ENCODE data around the gene ST3GAL6.

The ST3GAL6 gene, protein sequence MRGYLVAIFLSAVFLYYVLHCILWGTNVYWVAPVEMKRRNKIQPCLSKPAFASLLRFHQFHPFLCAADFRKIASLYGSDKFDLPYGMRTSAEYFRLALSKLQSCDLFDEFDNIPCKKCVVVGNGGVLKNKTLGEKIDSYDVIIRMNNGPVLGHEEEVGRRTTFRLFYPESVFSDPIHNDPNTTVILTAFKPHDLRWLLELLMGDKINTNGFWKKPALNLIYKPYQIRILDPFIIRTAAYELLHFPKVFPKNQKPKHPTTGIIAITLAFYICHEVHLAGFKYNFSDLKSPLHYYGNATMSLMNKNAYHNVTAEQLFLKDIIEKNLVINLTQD

DNA sequence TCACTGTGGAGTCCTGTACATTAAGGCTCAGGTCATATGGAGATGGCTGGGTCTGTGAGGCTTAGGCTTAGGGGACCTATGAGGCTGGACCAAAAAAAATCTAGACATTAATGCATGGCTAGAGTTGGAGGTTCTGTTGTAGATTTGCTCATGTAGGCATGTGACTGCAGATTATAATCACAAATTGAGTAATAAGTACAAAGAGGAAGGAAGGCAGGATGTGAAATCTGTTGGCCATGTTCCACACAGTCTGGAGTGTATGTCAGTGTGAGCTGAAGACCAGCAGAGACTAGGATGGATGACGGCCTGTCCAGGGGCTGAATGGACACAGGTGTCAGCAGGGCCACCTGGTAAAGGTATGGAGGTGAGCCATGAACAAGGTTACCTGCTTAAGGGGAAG lies at the start of gene ST3GAL6:
ST3GAL6 (plus strand) TSS at position 265 of the 400 bp plus-strand sequence. CDS start 5,101 bp downstream, outside the sequence.
- ATAC-seq, result no peak
- Mint-ChIP-seq H3K27me3 (peaks cover 16% of the 10 kb centered on the region), H3K4me1 (no peaks in the 10 kb centered on the region), H3K9me3 (no peaks in the 10 kb centered on the region), H3K27ac (no peak within 1 kb of the TSS), H3K4me3 (no peak within 1 kb of the TSS)
- DNase-seq, result no peak

DNA sequence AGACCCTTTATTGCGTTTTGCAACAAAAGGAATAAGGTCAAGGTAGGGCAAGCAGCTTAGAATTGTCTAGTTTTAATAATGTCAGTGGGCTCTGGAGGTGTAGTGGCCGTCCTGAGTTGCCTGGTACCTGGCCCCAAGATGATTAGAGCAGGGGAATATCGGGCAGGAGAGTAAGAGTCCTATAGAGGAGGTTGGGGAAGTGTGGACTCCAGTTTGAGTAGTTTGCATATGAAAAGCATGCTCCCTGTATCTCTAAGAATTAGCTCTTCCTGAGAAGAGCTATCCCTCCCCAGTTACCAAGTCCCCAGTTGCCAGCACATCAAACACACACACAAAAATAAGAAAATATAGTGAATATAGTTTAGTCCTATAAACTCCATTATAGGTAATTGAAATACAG lies 49.2 kb upstream of the ST3GAL6 start:
- Mint-ChIP-seq H3K4me1 (no peaks in the 10 kb centered on the region), H3K27ac (no peak overlapping the region), H3K4me3 (no peak overlapping the region), H3K9me3 (no peaks in the 10 kb centered on the region), H3K27me3 (peaks cover 9% of the 10 kb centered on the region)
- no peak for DNase-seq
- no peak for ATAC-seq

DNA sequence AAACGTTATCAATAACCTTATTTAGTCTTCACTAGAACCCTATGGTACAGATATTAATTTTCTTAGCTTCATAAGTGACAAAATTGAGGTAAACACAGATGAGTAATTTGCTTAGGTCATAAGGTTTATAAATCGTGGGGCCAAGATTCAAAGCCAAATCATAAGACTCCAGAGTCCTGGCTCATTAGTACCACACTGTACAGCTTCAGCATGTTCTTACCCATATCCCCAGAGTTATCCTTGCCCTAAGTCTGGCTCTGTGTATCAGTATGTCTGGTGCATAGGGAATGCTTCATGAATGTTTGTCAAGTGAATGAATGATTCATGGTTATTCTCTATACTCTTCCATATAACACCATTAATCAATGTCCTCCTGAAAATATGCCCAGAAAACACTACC lies 45.6 kb upstream of the ST3GAL6 start:
- Mint-ChIP-seq H3K4me3 (no peak overlapping the region), H3K9me3 (no peaks in the 10 kb centered on the region), H3K27me3 (no peaks in the 10 kb centered on the region), H3K27ac (no peak overlapping the region), H3K4me1 (no peaks in the 10 kb centered on the region)
- no peak for DNase-seq
- ATAC-seq, result no peak

DNA sequence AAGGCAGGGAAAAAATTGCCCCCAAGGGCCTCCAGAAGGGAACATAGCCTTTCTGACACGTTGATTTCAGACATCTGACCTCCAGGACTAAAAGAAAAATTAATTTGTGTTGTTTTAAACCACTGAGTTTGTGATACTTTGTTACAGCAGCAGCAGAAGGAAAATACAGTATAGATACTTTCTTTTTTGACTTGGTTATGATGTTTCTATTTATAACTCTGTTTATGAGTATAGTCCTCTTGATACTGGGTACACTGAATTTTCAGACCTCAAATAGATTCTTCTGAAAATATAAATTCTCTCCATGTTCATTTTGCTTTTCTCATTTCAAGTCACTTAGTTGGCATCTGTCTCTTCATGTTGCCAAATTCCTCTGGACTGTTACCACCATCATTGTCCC lies 44.4 kb upstream of the ST3GAL6 start:
- no peaks in the 10 kb centered on the region for H3K4me1 Mint-ChIP-seq
- no peak for DNase-seq
- H3K27me3 Mint-ChIP-seq, result no peaks in the 10 kb centered on the region
- H3K27ac Mint-ChIP-seq, result no peak overlapping the region
- H3K9me3 Mint-ChIP-seq, result no peaks in the 10 kb centered on the region
- ATAC-seq, result no peak
- H3K4me3 Mint-ChIP-seq, result no peak overlapping the region

DNA sequence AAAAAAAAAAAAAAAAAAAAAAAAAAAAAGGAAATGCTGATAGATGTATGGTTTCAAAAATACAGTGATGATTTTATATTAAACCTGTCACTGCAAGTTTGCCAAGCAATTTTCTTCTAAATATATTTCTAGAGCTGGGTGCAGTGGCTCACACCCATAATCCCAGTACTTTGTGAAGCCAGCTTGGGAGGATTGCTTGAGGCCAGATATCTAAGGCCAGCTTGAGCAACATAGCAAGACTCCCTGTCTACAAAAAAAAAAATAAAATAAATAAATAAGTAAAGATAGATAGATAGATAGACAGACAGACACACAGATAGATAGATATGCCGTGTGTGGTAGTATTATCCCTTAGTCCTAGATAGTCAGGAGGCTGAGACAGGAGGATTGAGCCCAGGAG lies 41.4 kb upstream of the ST3GAL6 start:
- Mint-ChIP-seq H3K9me3 (no peaks in the 10 kb centered on the region), H3K27ac (no peak overlapping the region), H3K4me3 (no peak overlapping the region), H3K27me3 (peaks cover 2% of the 10 kb centered on the region), H3K4me1 (no peaks in the 10 kb centered on the region)
- no peak for ATAC-seq
- DNase-seq, result no peak

DNA sequence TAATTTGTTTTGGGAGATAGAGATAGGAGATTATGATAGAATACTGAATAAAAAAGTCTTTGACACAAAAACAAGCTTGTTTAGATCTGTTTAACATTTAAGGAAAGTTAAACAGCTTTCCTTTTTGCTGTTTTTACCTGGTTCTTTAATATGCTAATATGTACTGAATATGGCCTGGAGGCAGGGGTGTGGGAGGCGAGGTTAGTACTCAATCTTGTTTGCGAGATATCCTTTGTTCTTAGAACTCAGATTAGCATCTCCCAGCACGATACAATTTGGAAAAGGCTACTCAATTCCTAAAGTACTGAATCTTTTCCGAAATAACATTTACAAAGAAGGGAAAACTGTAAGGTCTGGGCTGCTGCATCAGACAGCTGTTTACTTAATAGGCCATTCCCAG lies 40.8 kb upstream of the ST3GAL6 start:
- Mint-ChIP-seq H3K4me1 (no peaks in the 10 kb centered on the region), H3K9me3 (no peaks in the 10 kb centered on the region), H3K27ac (no peak overlapping the region), H3K27me3 (peaks cover 8% of the 10 kb centered on the region), H3K4me3 (no peak overlapping the region)
- DNase-seq (no peak), ATAC-seq (no peak)

DNA sequence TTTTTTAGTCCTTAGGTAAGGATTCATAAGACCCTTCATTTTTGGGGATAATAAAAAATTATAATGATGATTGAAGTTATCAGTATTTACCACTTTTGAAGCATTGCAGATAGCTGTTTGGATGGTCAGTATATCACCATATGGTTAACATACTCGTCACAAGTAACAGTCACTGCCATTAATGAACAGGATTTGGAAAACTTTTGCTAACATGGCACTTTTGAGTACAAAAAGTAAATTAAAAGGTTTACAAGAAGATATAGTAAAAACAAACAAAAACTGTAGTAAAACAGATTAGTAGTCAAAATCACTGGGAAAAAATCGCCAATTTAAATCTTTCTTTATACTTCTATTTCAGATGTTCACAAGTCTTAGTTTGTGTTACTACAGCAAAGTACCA lies 37.8 kb upstream of the ST3GAL6 start:
- ATAC-seq (no peak), DNase-seq (no peak)
- Mint-ChIP-seq H3K27me3 (peaks cover 22% of the 10 kb centered on the region), H3K9me3 (no peaks in the 10 kb centered on the region), H3K27ac (no peak overlapping the region), H3K4me1 (no peaks in the 10 kb centered on the region), H3K4me3 (no peak overlapping the region)

DNA sequence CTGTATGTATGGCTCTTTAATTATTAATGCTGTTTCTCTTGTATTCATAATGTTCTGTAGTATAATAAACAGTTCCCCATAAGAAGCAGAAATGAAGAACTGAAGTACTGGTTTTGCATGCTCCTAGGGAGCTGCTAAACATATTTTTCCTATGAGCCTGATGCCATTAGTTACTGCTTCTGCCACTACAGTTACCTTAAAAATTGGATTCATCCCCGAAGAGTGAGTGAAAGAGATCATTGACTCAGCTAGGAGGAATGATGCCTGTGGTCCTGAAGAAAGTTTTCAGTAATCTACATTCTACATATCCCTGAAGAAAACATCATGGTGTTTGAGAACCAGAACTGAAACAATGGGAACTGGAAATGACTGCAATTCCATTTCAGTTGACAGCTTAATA lies 37.1 kb upstream of the ST3GAL6 start:
- Mint-ChIP-seq H3K4me3 (no peak overlapping the region), H3K27me3 (peaks cover 29% of the 10 kb centered on the region), H3K9me3 (no peaks in the 10 kb centered on the region), H3K4me1 (no peaks in the 10 kb centered on the region), H3K27ac (no peak overlapping the region)
- ATAC-seq, result no peak
- no peak for DNase-seq

DNA sequence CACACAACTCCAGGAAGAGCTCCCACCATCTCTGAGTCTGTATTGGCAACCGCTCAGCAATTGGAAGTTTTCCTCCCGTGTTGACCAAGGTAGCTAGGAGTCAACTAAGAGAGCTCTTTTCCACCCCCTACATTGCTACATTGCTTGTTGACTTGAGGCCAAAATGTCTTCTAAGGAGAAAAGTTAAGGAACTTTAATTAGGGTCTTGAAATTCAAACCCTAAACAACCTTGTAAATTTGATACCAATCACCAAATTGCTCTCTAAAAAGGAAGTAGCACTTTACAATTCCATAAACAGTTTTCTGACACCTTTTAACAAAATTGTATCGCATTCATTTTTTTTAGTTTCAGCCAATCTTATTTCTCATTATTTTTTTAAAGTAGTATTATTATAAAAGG lies 35.5 kb upstream of the ST3GAL6 start:
- Mint-ChIP-seq H3K4me3 (no peak overlapping the region), H3K27ac (no peak overlapping the region), H3K27me3 (peaks cover 44% of the 10 kb centered on the region), H3K9me3 (no peaks in the 10 kb centered on the region), H3K4me1 (peaks cover 10% of the 10 kb centered on the region)
- DNase-seq (no peak), ATAC-seq (no peak)

DNA sequence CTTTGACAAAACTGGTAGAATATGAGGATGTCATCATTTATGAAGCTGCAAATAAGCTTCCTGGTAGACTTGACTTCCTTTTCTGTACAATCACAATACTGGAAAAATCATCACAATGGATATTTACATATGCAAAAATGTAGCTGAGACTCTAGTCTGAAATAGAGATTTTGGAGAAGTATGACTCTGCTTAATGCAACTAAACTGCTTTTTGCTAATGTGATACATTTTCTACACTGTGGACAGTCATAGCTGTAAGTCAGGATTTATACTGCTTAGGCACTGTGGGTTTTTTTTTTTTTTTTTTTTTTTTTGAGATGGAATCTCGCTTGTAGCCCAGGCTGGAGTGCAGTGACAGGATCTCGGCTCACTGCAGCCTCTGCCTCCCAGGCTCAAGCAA lies 34.5 kb upstream of the ST3GAL6 start:
- DNase-seq, result no peak
- no peaks in the 10 kb centered on the region for H3K9me3 Mint-ChIP-seq
- no peak overlapping the region for H3K4me3 Mint-ChIP-seq
- H3K27me3 Mint-ChIP-seq, result peaks cover 54% of the 10 kb centered on the region
- ATAC-seq, result no peak
- peaks cover 20% of the 10 kb centered on the region for H3K4me1 Mint-ChIP-seq
- no peak overlapping the region for H3K27ac Mint-ChIP-seq

DNA sequence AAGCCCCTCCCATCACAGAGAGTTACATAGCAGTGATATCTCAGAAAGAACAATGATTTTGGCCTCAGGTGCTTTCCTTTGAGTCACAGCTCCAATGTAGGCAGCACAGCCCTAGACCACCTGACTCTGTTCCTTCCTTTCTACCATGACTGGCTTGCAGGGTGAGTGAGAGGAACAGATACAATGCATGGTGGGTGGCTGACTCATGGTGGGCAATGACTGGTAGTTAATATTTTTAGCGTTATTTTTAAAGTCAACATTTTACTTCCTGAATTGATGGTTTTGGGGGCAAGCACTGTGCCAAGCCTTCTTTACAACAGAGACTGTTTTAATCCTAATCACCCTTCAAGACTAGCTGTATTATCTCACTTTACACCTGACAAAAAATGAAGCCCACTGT lies 32.8 kb upstream of the ST3GAL6 start:
- peaks cover 27% of the 10 kb centered on the region for H3K4me1 Mint-ChIP-seq
- ATAC-seq, result peak; percentile 80
- H3K4me3 Mint-ChIP-seq, result no peak overlapping the region
- peak in 1 of 2 donors; percentile 20 for DNase-seq
- peaks cover 71% of the 10 kb centered on the region for H3K27me3 Mint-ChIP-seq
- no peaks in the 10 kb centered on the region for H3K9me3 Mint-ChIP-seq
- H3K27ac Mint-ChIP-seq, result no peak overlapping the region

DNA sequence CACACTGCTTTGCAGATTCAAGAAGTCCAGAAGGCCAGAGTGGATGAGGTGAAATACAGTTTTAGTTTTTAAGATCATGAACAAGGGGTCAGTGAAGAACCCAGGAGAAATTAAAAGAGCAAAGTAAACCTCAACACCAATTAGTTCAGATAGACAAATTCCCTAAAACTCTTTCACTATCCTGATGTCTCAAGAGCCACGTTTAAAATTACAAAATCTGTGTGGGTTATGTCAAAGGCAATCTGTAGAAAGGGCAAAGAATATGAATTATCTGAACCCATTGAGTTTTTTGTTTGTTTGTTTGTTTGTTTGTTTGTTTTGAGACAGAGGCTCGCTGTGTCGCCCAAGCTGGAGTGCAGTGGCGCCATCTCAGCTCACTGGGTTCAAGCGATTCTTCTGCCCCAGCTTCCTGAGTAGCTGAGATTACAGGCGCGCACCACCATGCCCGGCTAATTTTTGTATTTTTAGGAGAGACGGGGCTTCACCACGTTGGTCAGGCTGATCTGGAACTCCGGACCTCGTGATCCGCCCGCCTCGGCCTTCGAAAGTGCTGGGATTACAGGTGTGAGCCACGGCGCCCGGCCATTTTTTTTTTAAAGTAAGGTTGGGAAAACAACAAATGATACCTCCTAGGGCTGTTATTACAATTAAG lies 32.1 kb upstream of the ST3GAL6 start:
- Mint-ChIP-seq H3K4me3 (no peak overlapping the region), H3K4me1 (peaks cover 27% of the 10 kb centered on the region), H3K27ac (no peak overlapping the region), H3K9me3 (no peaks in the 10 kb centered on the region), H3K27me3 (peaks cover 76% of the 10 kb centered on the region)
- ATAC-seq (no peak), DNase-seq (no peak)

DNA sequence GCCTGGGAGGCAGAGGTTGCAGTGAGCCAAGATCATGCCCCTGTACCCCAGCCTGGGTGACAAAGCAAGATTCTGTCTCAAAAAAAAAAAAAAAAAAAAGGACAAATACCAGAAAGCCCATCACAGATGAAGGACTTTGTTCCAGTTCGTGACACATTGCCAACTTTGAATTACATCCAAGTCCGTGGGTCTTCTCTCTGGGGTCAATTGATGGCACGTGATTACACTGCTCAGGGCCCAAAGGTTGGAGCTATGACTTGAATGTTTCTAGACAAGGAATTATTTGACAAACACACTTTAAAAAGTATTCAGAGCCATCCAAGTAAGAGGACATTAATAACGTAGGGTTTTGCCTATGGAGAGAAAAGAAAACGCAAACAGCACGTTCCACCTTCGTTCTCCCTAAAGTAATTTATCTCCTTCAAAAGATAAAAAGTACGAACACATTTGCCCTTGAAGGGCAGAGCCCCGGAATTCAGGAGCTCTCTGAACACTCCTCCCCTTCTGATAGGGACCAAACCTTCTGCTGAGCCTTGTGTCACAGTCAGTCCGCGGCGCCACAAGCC lies 31.3 kb upstream of the ST3GAL6 start:
- Mint-ChIP-seq H3K4me3 (peak overlapping the region; percentile 79 to 90), H3K27ac (peak overlapping the region in 1 of 2 donors; percentile 5), H3K4me1 (peaks cover 27% of the 10 kb centered on the region), H3K9me3 (no peaks in the 10 kb centered on the region), H3K27me3 (peaks cover 82% of the 10 kb centered on the region)
- ATAC-seq (peak; percentile 53), DNase-seq (no peak)

DNA sequence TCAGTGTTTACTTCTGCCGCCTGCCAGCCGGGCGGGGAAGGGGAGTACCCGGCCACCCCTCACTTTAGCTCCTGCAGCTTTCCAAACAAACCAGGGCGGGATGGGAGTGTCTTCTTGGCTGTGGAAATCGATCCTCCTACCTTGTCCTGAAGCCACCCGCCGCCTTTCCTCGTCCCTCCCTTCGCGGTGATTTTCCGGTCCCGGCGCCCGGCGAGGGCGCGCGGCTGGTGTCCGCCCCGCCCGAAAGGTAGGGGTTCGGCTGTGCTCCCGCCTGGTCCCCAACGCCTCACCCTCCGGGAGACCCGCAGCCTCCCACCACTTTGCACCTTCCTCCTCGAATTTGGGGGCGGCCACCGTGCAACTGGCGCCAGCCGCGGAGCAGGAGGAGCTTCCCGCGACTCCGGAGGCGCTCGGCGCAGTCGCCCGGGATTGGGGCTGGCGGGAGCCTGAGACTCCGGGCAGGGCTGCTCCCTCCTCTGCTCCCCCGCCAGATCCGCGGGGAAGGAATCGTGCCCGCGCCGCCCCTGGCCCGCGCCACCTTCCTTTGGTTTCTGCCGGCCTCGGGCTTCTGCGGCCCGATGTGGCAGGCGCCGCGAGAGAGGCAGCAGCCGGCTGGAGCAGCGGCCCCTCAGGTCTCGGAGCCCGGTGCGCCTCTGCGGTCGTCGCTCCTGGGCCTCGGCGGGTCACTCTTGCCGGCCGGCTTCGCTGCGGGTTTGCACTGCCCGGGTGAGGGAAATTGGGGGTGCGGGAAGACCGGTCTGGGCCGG lies 30.7 kb upstream of the ST3GAL6 start:
- Mint-ChIP-seq H3K4me1 (peaks cover 27% of the 10 kb centered on the region), H3K27me3 (peaks cover 82% of the 10 kb centered on the region), H3K27ac (peak overlapping the region; percentile 5 to 28), H3K9me3 (no peaks in the 10 kb centered on the region), H3K4me3 (peak overlapping the region; percentile 79 to 90)
- ATAC-seq (peak; percentile 46), DNase-seq (peak; percentile 17 to 31)

DNA sequence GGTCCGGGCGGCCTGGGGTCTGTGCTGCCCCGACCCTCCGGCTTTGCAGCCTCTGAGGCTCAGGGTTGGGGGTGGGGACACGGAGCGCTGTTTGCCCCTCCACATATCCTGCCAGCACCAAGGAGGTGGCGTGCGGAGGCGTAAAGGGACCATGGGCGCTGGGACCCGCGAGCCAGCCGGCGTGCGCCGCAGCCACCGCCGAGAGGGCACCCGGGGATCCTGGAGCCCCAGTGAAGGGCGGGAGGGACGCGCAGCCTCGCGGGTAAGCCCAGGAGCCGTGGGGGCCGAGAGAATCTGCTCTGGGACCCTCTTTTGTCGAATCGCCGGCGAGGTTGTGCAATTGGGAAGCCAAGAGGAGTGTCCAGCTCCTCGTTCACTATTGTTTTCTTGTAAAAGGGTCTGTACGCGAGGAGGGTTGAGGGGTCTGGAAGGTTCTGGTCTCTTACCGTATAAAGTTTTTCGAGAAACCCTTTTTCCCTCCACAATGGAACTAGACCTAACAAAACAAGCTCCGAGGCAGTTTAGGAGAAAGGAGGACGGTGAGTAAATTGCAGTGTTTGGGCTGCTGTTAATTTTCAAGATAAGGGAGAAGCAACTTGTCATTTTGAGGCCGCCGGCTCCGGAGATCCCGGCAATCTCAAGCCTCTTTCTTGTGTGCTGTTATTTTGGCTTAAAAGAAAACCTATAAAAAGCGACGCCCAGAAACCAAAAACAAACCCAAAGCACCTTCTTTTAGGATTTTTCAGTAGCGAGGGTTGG lies 29.9 kb upstream of the ST3GAL6 start:
- peak overlapping the region; percentile 79 to 90 for H3K4me3 Mint-ChIP-seq
- no peaks in the 10 kb centered on the region for H3K9me3 Mint-ChIP-seq
- peaks cover 27% of the 10 kb centered on the region for H3K4me1 Mint-ChIP-seq
- no peak overlapping the region for H3K27ac Mint-ChIP-seq
- ATAC-seq (peak; percentile 49), DNase-seq (peak; percentile 18 to 27)
- H3K27me3 Mint-ChIP-seq, result peaks cover 79% of the 10 kb centered on the region

All from stimulated activated naive CD8-positive, alpha-beta T cell treated with anti-CD3 and anti-CD28 coated beads, Interleukin-15, amount 100 ng/mL, for 72 hours (primary cell).